HG02678 (cell line): Measurements from ENCODE around the gene CABP4.
"Not testable (repeated sequence)": the region's sequence is repeated elsewhere in the genome, so short reads cannot be mapped to it uniquely, and the experiment has no call there.

Experiments used
- ATAC-seq: cut with Tn5 transposase; IDR thresholded peaks from one replicate; pipeline ENCODE4 v1.9.1; 2021; ENCODE audit warnings: mild to moderate bottlenecking, moderate library complexity; ENCODE audit not compliant: unreplicated experiment

Gene CABP4

GRCh38 chr11:67476692-67477091, 21.5 kb downstream of the CABP4 start:
- ATAC-seq, result not testable (repeated sequence)

- ATAC-seq, result not testable (repeated sequence)
Observed at GRCh38 chr11:67477344-67478050, 22.3 kb downstream of the CABP4 start.

GRCh38 chr11:67482275-67482826, 27.2 kb downstream of the CABP4 start:
- ATAC-seq, result peak; percentile 0

- peak; percentile 69 for ATAC-seq
Observed at GRCh38 chr11:67482827-67483798, 28.0 kb downstream of the CABP4 start, which contains the start of gene AIP. TSS of gene AIP (plus strand) at chr11:67483026. CDS start at chr11:67483159, 133 bp downstream.

GRCh38 chr11:67483831-67484665, 28.9 kb downstream of the CABP4 start:
- ATAC-seq, result no peak

GRCh38 chr11:67484847-67485311, 29.7 kb downstream of the CABP4 start:
- no peak for ATAC-seq

- ATAC-seq, result not testable (repeated sequence)
Observed at GRCh38 chr11:67485873-67486361, 30.8 kb downstream of the CABP4 start.

- ATAC-seq, result peak; percentile 35
Observed at GRCh38 chr11:67486481-67487195, 31.5 kb downstream of the CABP4 start.

GRCh38 chr11:67489203-67489884, 34.2 kb downstream of the CABP4 start:
- no peak for ATAC-seq

GRCh38 chr11:67489885-67490726, 35.0 kb downstream of the CABP4 start:
- ATAC-seq, result no peak

- ATAC-seq, result no peak
Observed at GRCh38 chr11:67490727-67491065, 35.5 kb downstream of the CABP4 start.

- no peak for ATAC-seq
Observed at GRCh38 chr11:67491276-67492068, 36.3 kb downstream of the CABP4 start.

GRCh38 chr11:67492069-67492727, 37.0 kb downstream of the CABP4 start:
- ATAC-seq, result no peak

GRCh38 chr11:67492801-67493547, 37.8 kb downstream of the CABP4 start:
- no peak for ATAC-seq

GRCh38 chr11:67493548-67494370, 38.6 kb downstream of the CABP4 start:
- ATAC-seq, result no peak
